A549 (cell line): ENCODE measurements around the gene ATXN7. TPM values are rescaled to one million over a fixed set of nuclear protein-coding genes. Genes with fewer than 3 reads are reported as not detected.

Source experiments
- ATAC-seq, 2 experiments: fragments of 200-7000 bp in 1 of 2; fragments of >200 bp in 1 of 2; cut with Nextera tagmentation in 1 of 2; cut with Tn5 transposase in 1 of 2; 3 replicates each; pipeline versions ENCODE4 v1.8.0 to v1.9.1; 2018 to 2020; ENCODE audit warnings: mild to moderate bottlenecking in 1 of 2, moderate library complexity in 1 of 2
- CTCF ChIA-PET: fragments of 300-600 bp; sonication (Branson Sonifier 250); formaldehyde crosslinking; extraction: SDS; loops from one replicate; lab custom pipeline; 2021; ENCODE audit warnings: antibody characterized with exemption, inconsistent platforms; lab: Yijun Ruan, JAX
- POLR2A ChIA-PET: fragments of 350-600 bp; formaldehyde crosslinking; extraction: SDS; loops from one replicate; lab custom pipeline; 2021; ENCODE audit warnings: antibody characterized with exemption, inconsistent platforms; lab: Yijun Ruan, JAX
- DNase-seq, 2 experiments: peaks; one replicate each; pipeline versions ENCODE4 v3.0.0 to v3.0.0-alpha.2; 2011 to 2016; ENCODE audit warnings: low read depth in 1 of 2, low spot score in 1 of 2
- FAIRE-seq: peaks from 2 replicates; lab custom pipeline; 2011; peaks lifted over from hg19 to GRCh38; lab: Jason Lieb, UNC
- H3K27ac ChIP-seq, 2 experiments: fragments of >200 bp; sonication (Bioruptor Twin); formaldehyde crosslinking; 3 replicates each; pipeline ENCODE4 v1.5.1; 2016 to 2017
- H3K4me1 ChIP-seq: fragments of >200 bp; sonication (Bioruptor Twin); formaldehyde crosslinking; 3 replicates; pipeline ENCODE4 v1.6.1; 2016
- H3K4me2 ChIP-seq: fragments of >200 bp; sonication (Bioruptor Twin); formaldehyde crosslinking; 3 replicates; pipeline ENCODE4 v1.6.1; 2016
- H3K4me3 ChIP-seq: fragments of >200 bp; sonication (Bioruptor Twin); formaldehyde crosslinking; 3 replicates; pipeline ENCODE4 v1.5.1; 2016
- H3K9me3 ChIP-seq: fragments of >200 bp; sonication (Bioruptor Twin); formaldehyde crosslinking; 3 replicates; pipeline ENCODE4 v1.6.1; 2016
- BCL3 ChIP-seq: fragments of >200 bp; sonication (Bioruptor Twin); formaldehyde crosslinking; IDR thresholded peaks from 3 replicates; pipeline ENCODE4 v1.6.1; 2016
- CBX2 ChIP-seq: fragments of 200-600 bp; sonication (generic); IDR thresholded peaks from 2 replicates; pipeline ENCODE4 v1.6.1; 2016; ENCODE audit warnings: low read depth, mild to moderate bottlenecking, borderline replicate concordance
- CHD2 ChIP-seq: fragments of 150-350 bp; IDR thresholded peaks from 2 replicates; pipeline ENCODE4 v1.6.1; 2014; ENCODE audit warnings: low read length; ENCODE audit not compliant: partially characterized antibody
- CHD4 ChIP-seq: fragments of 200-600 bp; sonication (generic); IDR thresholded peaks from 2 replicates; pipeline ENCODE4 v1.6.1; 2016; ENCODE audit warnings: antibody characterized with exemption, mild to moderate bottlenecking, borderline replicate concordance
- CTCF ChIP-seq: fragments of >200 bp; sonication (Bioruptor Twin); formaldehyde crosslinking; IDR thresholded peaks from 3 replicates; pipeline ENCODE4 v1.5.1; 2016
- E2F6 ChIP-seq: IDR thresholded peaks from 2 replicates; pipeline ENCODE4 v1.6.1; 2012; ENCODE audit warnings: low read depth, borderline replicate concordance
- EP300 ChIP-seq, 2 experiments: fragments of >200 bp; sonication (Bioruptor Twin); formaldehyde crosslinking; IDR thresholded peaks; 2 replicates in 1 of 2; 3 replicates in 1 of 2; pipeline ENCODE4 v1.6.1; 2016 to 2017
- FOSB ChIP-seq: fragments of 250-450 bp; sonication (Bioruptor Pico); IDR thresholded peaks from 2 replicates; pipeline ENCODE4 v1.5.0; 2020; ENCODE audit warnings: mild to moderate bottlenecking, moderate library complexity
- FOXS1 ChIP-seq: fragments of 250-450 bp; sonication (Bioruptor Pico); IDR thresholded peaks from 2 replicates; pipeline ENCODE4 v1.5.0; 2020; ENCODE audit warnings: mild to moderate bottlenecking, moderate library complexity
- HDAC2 ChIP-seq: fragments of 200-600 bp; sonication (generic); IDR thresholded peaks from 2 replicates; pipeline ENCODE4 v1.6.1; 2016
- HEYL ChIP-seq: fragments of 250-450 bp; sonication (Bioruptor Pico); IDR thresholded peaks from 2 replicates; pipeline ENCODE4 v1.8.0; 2021; ENCODE audit warnings: mild to moderate bottlenecking, moderate library complexity
- HOXB5 ChIP-seq: fragments of 250-450 bp; sonication (Bioruptor Pico); IDR thresholded peaks from 2 replicates; pipeline ENCODE4 v1.5.0; 2020; ENCODE audit warnings: mild to moderate bottlenecking, moderate library complexity
- KDM1A ChIP-seq: fragments of 200-600 bp; sonication (generic); IDR thresholded peaks from 2 replicates; pipeline ENCODE4 v1.6.1; 2016; ENCODE audit warnings: low read depth, mild to moderate bottlenecking
- KDM5A ChIP-seq: fragments of 200-600 bp; sonication (generic); IDR thresholded peaks from 2 replicates; pipeline ENCODE4 v1.6.1; 2016; ENCODE audit warnings: antibody characterized with exemption, mild to moderate bottlenecking
- MAX ChIP-seq: IDR thresholded peaks from 2 replicates; pipeline ENCODE4 v1.6.1; 2012
- MAZ ChIP-seq: fragments of 150-350 bp; IDR thresholded peaks from 2 replicates; pipeline ENCODE4 v1.6.1; 2014; ENCODE audit warnings: antibody characterized with exemption, low read depth, low read length, borderline replicate concordance
- NR3C1 ChIP-seq: fragments of >200 bp; sonication (Bioruptor Twin); formaldehyde crosslinking; IDR thresholded peaks from 3 replicates; pipeline ENCODE4 v1.6.1; 2017
- PHF8 ChIP-seq: fragments of 200-600 bp; sonication (generic); IDR thresholded peaks from 2 replicates; pipeline ENCODE4 v1.6.1; 2016; ENCODE audit warnings: low read depth, mild to moderate bottlenecking, antibody characterized with exemption, moderate library complexity, borderline replicate concordance
- POLR2AphosphoS2 ChIP-seq: conservative IDR thresholded peaks from 2 replicates; pipeline ENCODE4 v1.6.1; 2012; ENCODE audit warnings: low read length, improper control_type of control experiment, inconsistent platforms
- RARB ChIP-seq: fragments of 250-450 bp; sonication (Bioruptor Pico); IDR thresholded peaks from 2 replicates; pipeline ENCODE4 v1.8.0; 2021; ENCODE audit warnings: mild to moderate bottlenecking, moderate library complexity
- RCOR1 ChIP-seq: fragments of 150-350 bp; IDR thresholded peaks from 2 replicates; pipeline ENCODE4 v1.6.1; 2014; ENCODE audit warnings: antibody characterized with exemption, low read length, low read depth
- RFX5 ChIP-seq: fragments of 450-650 bp; IDR thresholded peaks from 2 replicates; pipeline ENCODE4 v1.7.1; 2014; ENCODE audit warnings: antibody characterized with exemption, mild to moderate bottlenecking, moderate library complexity
- RNF2 ChIP-seq: fragments of 200-600 bp; sonication (generic); IDR thresholded peaks from 2 replicates; pipeline ENCODE4 v1.6.1; 2016; ENCODE audit warnings: low read depth, mild to moderate bottlenecking, antibody characterized with exemption, moderate library complexity, borderline replicate concordance
- SMC3 ChIP-seq: fragments of >200 bp; sonication (Bioruptor Twin); formaldehyde crosslinking; IDR thresholded peaks from 3 replicates; pipeline ENCODE4 v1.6.1; 2018; ENCODE audit warnings: inconsistent platforms
- SREBF2 ChIP-seq: fragments of 450-650 bp; IDR thresholded peaks from 2 replicates; pipeline ENCODE4 v1.6.1; 2014; ENCODE audit warnings: mild to moderate bottlenecking, moderate library complexity
- TFCP2L1 ChIP-seq: fragments of 250-450 bp; sonication (Bioruptor Pico); IDR thresholded peaks from 2 replicates; pipeline ENCODE4 v1.5.0; 2021; ENCODE audit warnings: mild to moderate bottlenecking
- USF2 ChIP-seq: fragments of 450-650 bp; IDR thresholded peaks from 2 replicates; pipeline ENCODE4 v1.6.1; 2014; ENCODE audit warnings: antibody characterized with exemption
- ZFP36 ChIP-seq: fragments of 450-650 bp; IDR thresholded peaks from 2 replicates; pipeline ENCODE4 v1.6.1; 2014; ENCODE audit warnings: borderline replicate concordance; ENCODE audit not compliant: partially characterized antibody
- WGBS: methylation state at CpG from one replicate; pipeline ENCODE4 v1.1.6; 2017; ENCODE audit errors: missing lambda C conversion rate; 5-methylcytosine and 5-hydroxymethylcytosine counted together
- polyA plus RNA-seq, 4 experiments: library from polyadenylated mRNA; depleted of rRNA in 3 of 4; stranded (reverse); fragments of >200 nt; fragmentation: RNase III in 1 of 4; extraction: RNeasy Plus Mini Kit Qiagen cat#74134 plus additional on column Dnase treatment in 1 of 4; gene quantifications; 2 replicates in 3 of 4; 3 replicates in 1 of 4; pipeline ENCODE4 v1.2.3, GENCODE V29; 2011 to 2017

Gene ATXN7
- polyA plus RNA-seq, 2 of the 4 experiments (the other 2 are of a cell fraction), result 5.4 to 7.3 TPM

- TF ChIP-seq USF2 (no peak), CTCF (no peak), SMC3 (no peak), TFCP2L1 (CRISPR knock-in tag) (no peak), HDAC2 (no peak), ZFP36 (no peak), CHD4 (no peak), SREBF2 (no peak), EP300 (IDR thresholded peaks at IDR 0.05) (no peak), MAX (no peak), E2F6 (no peak), NR3C1 (no peak), BCL3 (no peak), PHF8 (no peak), KDM5A (no peak)
- no peaks in the 10 kb centered on the region for H3K9me3 ChIP-seq
- ChIA-PET POLR2A (no interaction called here), CTCF (no interaction called here)
- H3K4me2 ChIP-seq, result no peak overlapping the region
- H3K4me3 ChIP-seq, result no peak overlapping the region
- H3K27ac ChIP-seq, result no peak overlapping the region
- FAIRE-seq (no peak), DNase-seq (no peak), ATAC-seq (no peak)
- whole genome bisulfite sequencing, result 84% methylated on average over 5 of the region's 5 CpGs
- peaks cover 26% of the 10 kb centered on the region; the same call in 2 of the 3 replicates for H3K4me1 ChIP-seq
Observed at GRCh38 chr3:63954182-63954581, 90.5 kb downstream of the ATXN7 start.

GRCh38 chr3:63955036-63955650 is 91.5 kb downstream of the ATXN7 start:
- FAIRE-seq, result no peak
- 94% methylated on average over 3 of the region's 3 CpGs for WGBS
- no peak overlapping the region for H3K4me3 ChIP-seq
- no peak for TF ChIP-seq POLR2AphosphoS2
- TF ChIP-seq CBX2, result no peak
- no peak for TF ChIP-seq RARB
- no peak for TF ChIP-seq FOSB
- TF ChIP-seq HEYL (CRISPR knock-in tag), result no peak
- no peak for TF ChIP-seq RCOR1
- no peak for TF ChIP-seq RFX5
- no peak for TF ChIP-seq RNF2
- TF ChIP-seq FOXS1 (CRISPR knock-in tag), result no peak
- no peak for TF ChIP-seq CHD4
- no peak for TF ChIP-seq PHF8
- TF ChIP-seq SREBF2, result no peak
- TF ChIP-seq CHD2, result no peak
- TF ChIP-seq HOXB5 (CRISPR knock-in tag), result no peak
- no peak for TF ChIP-seq KDM1A
- no peak for TF ChIP-seq MAZ
- no peak for TF ChIP-seq EP300 (IDR thresholded peaks at IDR 0.05)
- TF ChIP-seq, all 56 proteins: peak for 0
- ATAC-seq (no peak), DNase-seq (no peak)
- Histone ChIP-seq H3K4me1 (peaks cover 33% of the 10 kb centered on the region), H3K9me3 (no peaks in the 10 kb centered on the region), H3K4me2 (no peak overlapping the region), H3K27ac (no peak overlapping the region)
- ChIA-PET POLR2A (no interaction called here), CTCF (no interaction called here)
